Stimulated activated CD4-positive, alpha-beta T cell treated with anti-CD3 and anti-CD28 coated beads, Interleukin-4, amount 100 ng/mL, for 1 hour (primary cell): ENCODE data around the gene CC2D2A.
"Not testable (repeated sequence)": the region's sequence is repeated elsewhere in the genome, so short reads cannot be mapped to it uniquely, and the experiment has no call there.

Source experiments
- DNase-seq: peaks from one replicate; pipeline ENCODE4 v3.0.0-alpha.2; 2020

The CC2D2A gene

GRCh38 chr4:15470128-15470475 is 420 bp downstream of the CC2D2A start:
- DNase-seq, result no peak

- no peak for DNase-seq
Observed at GRCh38 chr4:15476396-15476795, 6.7 kb downstream of the CC2D2A start.

- DNase-seq, result no peak
Observed at GRCh38 chr4:15478724-15479088, 9.0 kb downstream of the CC2D2A start.

GRCh38 chr4:15479089-15479912 is 9.6 kb downstream of the CC2D2A start:
- no peak for DNase-seq

- no peak for DNase-seq
Observed at GRCh38 chr4:15479913-15480185, 10.2 kb downstream of the CC2D2A start.

- no peak for DNase-seq
Observed at GRCh38 chr4:15481961-15482745, 12.5 kb downstream of the CC2D2A start.

GRCh38 chr4:15482842-15483241 is 13.2 kb downstream of the CC2D2A start:
- DNase-seq, result no peak

- DNase-seq, result no peak
Observed at GRCh38 chr4:15488136-15488535, 18.5 kb downstream of the CC2D2A start.

- no peak for DNase-seq
Observed at GRCh38 chr4:15488658-15489470, 19.2 kb downstream of the CC2D2A start.

GRCh38 chr4:15489551-15489950 is 19.9 kb downstream of the CC2D2A start:
- no peak for DNase-seq

- DNase-seq, result no peak
Observed at GRCh38 chr4:15493411-15493810, 23.7 kb downstream of the CC2D2A start.

- DNase-seq, result no peak
Observed at GRCh38 chr4:15495621-15496020, 25.9 kb downstream of the CC2D2A start.

GRCh38 chr4:15498356-15498755 is 28.7 kb downstream of the CC2D2A start:
- DNase-seq, result no peak

GRCh38 chr4:15500701-15501100 is 31.0 kb downstream of the CC2D2A start:
- no peak for DNase-seq

- no peak for DNase-seq
Observed at GRCh38 chr4:15501941-15502340, 32.3 kb downstream of the CC2D2A start.

GRCh38 chr4:15502384-15502783 is 32.7 kb downstream of the CC2D2A start:
- DNase-seq, result no peak

GRCh38 chr4:15504041-15504440 is 34.4 kb downstream of the CC2D2A start:
- no peak for DNase-seq

- no peak for DNase-seq
Observed at GRCh38 chr4:15506464-15506863, 36.8 kb downstream of the CC2D2A start.

- no peak for DNase-seq
Observed at GRCh38 chr4:15507679-15508078, 38.0 kb downstream of the CC2D2A start.

GRCh38 chr4:15510961-15511360 is 41.3 kb downstream of the CC2D2A start:
- no peak for DNase-seq

GRCh38 chr4:15513545-15513944 is 43.9 kb downstream of the CC2D2A start:
- no peak for DNase-seq

- DNase-seq, result no peak
Observed at GRCh38 chr4:15515106-15515505, 45.4 kb downstream of the CC2D2A start.

GRCh38 chr4:15516494-15516893 is 46.8 kb downstream of the CC2D2A start:
- no peak for DNase-seq

GRCh38 chr4:15517681-15518080 is 48.0 kb downstream of the CC2D2A start:
- DNase-seq, result not testable (repeated sequence)
